Nucleus accumbens (tissue), 56 donors: ENCODE measurements around the gene TMF1.

ENCODE experiments used
- DNase-seq, 56 donors: peaks; one replicate each; lab custom pipeline; 2025; lab: John Stamatoyannopoulos, UW

The TMF1 gene

DNA sequence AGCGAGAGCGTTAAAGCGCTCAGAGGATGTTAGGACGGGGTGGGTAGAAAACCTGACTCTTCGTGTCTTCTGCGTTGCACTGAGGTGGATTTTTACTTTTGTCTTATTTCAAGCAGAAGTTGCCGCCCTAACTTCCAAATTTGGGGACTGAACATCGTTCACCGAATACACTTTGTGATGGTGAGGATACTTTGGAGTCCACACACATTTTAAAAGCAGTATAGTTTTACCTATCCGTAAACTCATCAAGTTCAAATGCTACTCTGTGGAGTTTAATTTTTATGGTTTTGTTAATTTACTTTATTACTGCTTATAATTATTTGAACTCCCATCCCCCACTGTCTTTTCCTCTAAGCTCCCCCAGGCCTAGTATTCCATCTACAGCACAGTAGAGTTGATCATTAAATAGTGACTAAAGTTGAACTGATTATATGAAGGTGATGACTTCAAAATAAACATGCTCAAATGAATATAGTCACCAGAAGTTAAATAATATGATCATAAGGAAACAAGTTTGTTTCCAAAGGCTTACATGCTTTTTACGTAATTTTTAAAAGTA, 38.0 kb downstream of the TMF1 start:
- no peak for DNase-seq

DNA sequence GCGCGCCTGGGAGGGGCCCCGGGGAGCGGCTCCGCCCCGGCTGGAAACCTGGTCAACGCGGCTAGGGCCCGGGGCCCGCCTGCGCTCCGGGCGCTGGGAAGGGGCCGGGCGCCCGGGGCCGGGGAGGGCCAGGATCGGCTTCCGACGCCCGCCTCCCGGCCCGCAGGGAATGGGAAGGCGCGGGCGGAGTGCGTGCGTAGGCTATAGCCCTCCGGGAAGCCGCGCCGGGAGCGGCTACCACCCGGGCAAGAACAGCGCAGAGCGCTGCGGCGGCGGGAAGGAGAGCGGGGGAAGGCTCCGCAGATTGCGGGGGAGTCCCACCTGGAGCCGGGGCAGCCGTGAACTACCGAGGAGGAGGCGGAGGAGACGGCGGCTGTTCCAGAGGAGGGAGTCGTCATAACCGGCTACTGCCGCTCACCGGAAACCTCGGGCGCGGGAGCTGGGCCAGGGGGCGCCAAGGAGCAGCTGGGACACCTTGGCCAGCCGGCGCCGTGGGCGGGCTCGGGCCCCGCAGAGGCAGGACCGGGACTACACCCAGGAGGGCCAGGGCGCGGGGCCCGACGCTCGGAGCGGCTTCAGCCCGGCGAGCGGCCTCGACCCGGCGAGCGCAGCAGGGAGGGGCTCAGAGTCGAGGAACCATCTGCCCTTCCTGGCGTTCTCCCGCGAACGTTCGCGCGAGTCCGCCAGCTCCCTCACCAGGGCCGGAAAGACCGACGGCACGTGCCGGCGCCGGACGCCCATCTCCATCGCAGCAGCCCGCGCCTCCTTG, 38.7 kb downstream of the TMF1 start, which contains the start of gene EOGT:
Gene EOGT (minus strand): TSS at position 432 of the 769 bp plus-strand sequence. CDS start 3,838 bp downstream, outside the sequence.
- DNase-seq = peak in 55 of 56 donors; percentile 16 to 86 (median 67)

DNA sequence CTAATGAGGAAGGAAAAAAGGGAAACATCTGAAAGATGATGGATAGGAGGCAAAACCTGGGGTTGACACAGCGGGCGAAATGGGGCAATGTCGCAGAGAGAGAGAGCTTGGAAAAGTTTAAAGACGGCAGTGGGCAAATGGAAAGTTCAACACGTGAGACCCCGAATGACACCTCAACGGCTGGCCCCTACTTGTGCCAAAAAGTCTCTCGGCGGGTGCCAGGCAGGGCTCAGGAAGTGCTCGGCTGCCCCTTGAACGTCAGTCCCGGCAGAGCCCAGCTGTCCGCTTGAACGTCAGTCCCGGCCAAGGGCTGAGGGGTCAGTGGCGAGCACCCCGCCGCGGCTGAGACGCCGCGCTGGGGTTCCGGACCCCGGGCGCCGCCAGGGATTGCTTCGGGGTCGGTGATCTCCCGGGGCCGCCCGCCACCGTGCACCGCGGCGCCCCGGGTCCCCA, 39.3 kb downstream of the TMF1 start:
- peak in 32 of 56 donors; percentile 8 to 59 (median 28) for DNase-seq

DNA sequence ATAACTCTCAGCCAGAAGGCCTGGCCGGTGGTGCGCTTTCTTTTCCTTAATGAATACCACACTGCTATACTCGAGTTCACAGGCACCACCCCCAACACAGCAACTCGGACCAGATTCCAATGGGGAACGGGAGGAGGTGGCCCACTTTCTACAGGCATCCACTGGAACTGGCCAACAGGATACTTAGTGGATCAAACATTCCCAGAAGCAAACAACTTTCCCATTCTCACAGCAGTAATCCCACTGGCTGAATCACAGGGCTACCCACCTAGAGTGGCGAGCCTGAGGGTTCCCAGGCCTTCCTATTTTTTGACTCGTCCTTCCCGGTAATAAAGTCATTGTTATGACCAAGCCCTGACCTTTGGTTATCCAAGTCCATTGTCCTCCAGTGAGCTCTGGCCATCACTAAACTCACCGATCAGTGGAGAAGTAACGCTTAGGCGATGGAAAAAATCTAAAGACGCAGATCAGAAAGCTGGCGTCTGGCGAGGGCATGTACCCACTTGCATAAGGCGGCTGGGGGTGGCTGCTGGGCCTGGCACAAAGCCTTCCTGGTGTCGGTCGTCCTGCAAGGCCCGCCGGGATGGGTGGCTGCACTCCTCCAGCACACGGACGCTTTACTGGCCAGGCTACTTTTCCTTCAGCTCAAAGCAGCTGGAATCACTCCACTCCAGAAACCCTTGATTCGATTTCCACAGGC, 39.9 kb downstream of the TMF1 start:
- peak in 6 of 56 donors; percentile 4 to 42 (median 14) for DNase-seq

DNA sequence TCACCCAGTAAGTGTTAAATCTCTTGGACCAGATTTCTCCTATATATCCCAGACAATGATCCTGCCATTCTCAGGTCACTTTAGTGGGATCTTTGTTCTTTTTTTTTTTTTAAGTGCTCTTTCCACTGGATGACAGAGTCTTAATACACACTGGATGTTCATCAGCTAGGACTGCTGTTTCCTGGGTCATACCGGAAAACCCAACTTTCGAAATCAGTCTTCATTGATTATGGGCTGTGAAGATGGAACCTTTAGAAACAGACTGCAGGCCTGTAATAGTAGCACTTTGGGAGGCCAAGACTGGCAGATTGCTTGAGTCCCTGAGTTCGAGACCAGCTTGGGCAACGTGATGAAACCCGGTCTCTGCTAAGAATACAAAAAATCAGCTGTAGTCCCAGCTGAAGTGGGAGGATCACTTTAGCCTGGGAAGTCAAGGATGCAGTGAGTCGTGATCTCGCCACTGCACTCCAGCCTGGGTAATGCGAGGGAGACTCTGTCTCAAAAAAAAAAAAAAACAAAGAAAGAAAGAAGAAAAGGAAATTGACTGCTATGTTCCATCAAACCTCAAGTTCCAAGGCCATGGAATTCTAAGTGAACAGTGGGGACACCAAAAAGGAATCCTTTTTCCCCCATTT, 40.9 kb downstream of the TMF1 start:
- DNase-seq = no peak

DNA sequence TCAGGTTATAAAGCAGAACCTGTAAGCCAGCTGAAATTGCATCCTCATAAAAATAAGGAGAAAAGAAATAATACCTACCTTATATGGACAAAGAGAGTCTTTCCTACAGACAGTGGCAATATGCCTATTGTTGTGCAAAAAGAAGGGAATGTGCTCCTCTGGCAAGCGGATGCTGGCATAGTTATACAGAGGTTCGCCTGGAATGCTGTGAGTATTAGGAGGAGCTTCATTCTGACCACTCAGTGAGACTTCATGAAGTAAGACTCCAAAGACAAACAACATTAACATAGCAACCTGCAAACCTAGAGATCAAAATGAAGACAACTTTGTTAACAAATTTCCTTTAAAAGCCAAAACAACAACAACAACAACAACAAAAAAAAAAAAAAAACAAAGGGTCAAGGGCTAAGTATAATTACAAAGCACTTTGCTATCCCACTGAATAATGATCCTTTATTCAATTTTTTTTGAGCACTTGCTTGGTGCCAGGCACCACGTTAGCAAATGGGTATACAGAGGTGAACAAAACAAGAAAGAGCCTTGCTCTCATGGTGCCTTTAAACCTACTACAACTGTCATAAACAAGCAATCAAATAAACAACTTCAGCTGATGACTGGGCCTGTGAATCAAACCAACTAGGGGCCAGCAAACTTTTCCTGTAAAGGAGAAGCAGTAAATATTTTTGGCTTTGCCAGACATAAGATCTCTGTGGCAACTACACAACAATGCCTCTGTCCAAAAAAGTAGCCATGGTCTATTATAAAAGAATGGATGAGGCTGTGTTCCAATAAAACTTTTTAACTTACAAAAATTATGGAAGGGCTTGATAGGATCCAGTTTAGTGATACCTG, 42.3 kb downstream of the TMF1 start:
- peak in 1 of 56 donors; percentile 1 for DNase-seq

DNA sequence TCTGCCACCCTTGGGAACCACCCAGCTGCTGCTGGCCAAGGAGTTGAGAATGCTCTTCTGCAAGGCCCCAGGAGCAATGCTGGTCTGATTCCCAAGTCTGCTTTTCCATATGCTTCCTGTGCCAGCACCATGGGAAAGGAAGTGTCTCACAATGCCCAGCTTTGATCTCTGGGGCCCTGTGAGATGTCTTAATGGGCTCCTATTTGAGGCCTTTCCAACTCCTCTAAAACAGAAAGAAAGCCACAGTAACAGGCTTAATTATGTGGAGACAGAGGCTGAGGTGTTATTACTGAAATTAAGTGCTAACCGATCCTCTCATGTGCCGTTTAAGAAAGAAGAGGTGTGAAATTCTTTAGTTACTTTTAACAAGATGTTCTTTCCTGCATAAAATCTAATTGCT, 43.2 kb downstream of the TMF1 start:
- no peak for DNase-seq

DNA sequence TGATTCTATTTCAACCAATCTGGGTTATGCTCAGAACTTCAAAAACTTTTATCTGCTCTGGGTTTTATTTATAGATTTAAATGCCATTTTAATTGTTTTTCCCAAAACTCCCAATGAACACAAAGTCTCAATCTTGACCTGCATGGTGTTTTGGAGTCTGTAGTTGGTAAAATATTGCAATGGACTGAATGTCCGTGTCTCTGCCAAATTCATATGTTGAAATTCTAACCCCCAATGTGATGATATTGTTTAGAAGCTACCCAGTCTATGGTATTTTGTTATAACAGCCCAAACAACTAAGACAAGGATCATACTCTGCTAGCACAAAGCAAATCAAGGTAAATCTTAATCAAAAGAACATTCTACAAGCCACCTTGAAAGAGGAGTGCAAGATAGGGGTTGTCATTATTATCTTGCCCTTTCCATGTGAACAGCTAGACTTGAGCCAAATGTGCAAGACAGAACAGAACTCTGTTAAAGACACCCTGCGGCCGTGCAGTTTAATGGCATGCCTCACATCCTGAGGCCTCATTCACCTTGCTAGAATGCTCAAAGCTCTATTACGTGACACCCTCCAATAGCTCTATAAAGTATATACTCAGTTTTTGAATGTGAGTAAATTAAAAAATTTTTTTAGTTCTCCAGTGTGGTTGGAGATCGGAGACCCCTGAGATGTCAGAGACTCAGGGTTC, 46.2 kb downstream of the TMF1 start:
- no peak for DNase-seq

DNA sequence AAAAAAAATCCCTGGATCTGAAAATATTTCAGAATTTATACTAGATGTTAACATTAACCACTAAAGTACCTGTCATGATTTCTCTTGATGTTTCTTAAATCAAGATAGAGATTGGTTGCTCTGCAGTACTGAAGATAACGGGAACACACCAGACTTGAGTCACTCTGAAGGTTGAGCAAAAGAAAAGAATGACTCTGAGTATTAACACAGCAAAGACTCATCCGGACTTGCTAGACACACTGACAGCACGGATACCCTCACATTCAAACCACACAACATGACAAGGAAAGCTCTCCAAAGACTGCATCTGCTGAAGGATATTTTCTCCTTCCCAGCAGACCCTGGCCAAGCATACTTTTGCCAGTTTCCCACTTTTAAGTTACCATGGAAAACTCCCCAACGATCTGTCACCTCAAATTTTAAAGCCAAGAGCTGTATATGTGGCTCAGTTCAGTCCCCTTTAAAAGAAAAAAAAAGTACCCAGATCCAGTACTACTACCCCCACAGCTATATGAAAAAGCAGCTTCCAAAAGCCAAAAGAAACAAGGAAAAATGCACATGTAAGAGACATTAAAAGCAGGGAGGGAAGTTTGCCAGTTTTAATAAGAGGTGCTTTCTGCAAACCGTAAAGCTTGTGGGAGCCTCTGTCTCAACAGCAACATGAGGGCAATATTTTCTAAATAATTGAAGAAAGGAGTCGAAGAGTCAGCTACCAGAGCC, 46.9 kb downstream of the TMF1 start:
- DNase-seq = no peak

DNA sequence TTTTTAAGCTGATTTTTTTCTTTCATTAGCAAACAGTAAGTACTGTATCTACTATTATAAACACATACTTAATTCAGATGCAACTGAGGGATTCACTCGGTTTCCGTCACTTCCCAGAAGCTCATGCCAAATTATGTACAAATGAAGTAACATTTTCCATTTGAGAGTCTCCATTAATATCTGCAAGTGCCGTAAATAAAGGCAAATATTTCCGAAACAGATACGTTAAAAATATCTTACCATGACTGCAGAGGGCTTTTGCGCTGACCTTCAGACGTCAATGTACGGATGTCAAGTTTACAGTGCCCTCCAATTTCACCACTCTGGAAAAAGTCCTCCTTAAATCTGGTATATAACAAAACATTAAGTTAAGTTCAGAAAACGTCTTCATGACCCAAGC, 48.0 kb downstream of the TMF1 start:
- DNase-seq = no peak

DNA sequence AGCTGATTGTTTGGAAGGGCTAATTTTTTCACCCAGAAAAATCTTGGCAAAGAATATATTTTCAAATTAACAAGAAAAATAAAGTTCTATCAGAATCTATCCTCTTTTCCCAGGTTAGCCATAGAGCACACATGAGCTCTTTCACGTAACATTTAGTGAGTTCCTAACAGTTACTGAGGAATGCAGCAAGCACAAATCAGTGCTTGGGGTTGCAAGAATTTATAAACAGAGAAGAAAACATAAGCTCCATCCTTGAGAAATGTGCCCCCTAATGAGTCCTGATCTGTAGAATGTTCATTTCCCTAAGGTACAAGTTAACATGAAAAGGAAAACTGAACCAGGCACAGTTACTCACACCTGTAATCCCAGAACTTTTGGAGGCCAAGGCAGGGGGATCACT, 52.5 kb downstream of the TMF1 start:
- DNase-seq = no peak

DNA sequence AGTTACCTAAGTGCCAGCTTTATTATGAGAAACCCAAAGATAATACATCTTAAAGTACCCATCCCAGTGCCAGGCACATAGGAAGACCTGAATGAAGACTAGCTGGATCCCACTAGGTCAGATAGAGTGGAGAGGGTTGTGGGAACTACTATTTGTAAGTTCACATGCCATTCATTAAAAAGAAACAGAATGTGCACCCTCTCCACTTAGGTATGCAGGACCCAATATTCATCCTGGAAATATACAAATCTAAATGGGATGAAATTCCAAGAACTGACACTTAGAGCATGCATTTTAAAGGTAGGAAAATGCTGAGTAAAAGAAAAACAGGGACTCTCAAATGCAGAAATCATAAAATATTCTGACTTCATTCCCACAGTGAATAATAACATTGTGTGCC, 53.0 kb downstream of the TMF1 start:
- DNase-seq = no peak

DNA sequence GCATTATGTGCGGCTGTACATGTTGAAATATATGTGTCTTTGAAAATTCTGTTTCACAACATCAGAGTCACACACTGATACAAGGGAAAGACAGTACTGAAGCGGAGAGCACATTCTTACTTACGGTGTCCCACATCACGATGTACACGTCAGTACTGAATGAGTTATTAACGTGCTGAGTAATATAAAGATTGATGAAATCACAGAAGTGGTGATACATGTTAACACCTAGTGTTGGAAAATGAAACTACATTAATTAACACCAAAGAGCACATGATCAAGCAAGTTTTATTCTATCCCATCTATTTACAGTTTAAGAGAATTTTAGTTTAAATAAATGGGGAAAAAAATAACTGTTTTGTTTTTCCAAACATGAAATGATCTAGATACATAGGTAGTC, 54.2 kb downstream of the TMF1 start:
- DNase-seq = no peak

DNA sequence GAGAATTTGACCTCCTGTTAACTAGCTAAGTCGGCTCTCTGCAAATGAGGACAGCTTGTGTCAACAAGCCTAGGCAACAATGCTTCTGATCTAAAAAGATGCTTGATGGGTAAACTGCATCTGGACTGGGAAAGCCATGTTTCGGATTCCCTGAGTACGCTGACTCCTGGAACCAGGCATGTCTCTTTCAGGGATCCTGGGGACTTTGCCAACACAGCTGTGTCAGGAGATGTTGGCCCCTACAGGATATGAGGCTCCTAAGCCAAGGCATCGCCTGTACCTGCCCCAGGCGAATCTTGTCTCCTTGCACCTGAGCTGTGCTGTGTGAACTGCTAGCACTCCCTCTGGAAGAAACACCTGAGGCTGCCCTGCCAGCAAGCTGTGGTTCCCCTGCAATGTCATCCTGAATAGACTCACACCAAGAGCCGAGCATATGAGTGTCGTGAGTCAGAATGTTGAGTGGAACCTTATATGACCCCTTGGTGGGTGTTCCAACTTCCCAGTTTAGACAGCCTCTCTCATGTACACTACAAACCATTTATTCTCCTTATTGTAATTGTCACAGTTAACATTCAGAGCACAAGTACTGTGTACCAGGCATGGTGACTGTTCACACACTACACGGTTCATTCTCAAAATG, 55.7 kb downstream of the TMF1 start:
- DNase-seq = no peak

DNA sequence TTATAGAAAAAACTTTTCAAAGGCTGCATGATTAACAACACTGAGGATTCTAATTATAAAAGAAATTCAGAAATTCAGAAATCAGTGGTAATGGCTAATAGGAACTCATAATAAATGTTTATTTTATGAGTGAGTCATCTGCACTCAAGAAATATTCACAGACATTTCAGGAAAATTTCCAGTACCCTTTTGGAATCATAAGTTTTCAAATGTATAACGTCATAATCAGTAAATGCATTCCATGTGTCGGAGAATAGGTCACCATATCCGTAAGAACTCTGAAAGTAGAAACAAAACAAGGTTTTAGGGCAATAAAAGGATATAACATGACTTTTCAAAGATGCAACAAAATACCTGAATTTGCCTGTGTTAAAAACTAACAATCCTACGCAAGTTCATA, 63.4 kb downstream of the TMF1 start:
- no peak for DNase-seq

DNA sequence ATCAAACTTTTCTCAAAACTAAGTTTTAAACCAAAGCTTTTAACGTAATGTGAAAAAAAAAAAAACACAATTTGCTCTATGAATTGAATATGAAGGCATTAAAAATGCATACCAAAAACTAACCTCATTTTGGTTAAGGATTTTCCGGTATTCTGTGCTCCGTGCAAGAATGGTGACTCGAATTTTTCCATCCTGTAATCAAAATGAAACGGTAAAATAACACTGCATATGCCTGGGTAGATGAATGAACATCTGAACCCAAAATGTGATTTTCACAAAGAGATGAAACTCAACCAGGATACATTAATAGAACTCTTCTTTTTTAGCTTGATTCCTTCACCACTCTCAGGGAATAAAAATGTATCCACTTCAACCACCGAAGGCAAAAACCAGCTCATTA, 64.8 kb downstream of the TMF1 start:
- DNase-seq = no peak

DNA sequence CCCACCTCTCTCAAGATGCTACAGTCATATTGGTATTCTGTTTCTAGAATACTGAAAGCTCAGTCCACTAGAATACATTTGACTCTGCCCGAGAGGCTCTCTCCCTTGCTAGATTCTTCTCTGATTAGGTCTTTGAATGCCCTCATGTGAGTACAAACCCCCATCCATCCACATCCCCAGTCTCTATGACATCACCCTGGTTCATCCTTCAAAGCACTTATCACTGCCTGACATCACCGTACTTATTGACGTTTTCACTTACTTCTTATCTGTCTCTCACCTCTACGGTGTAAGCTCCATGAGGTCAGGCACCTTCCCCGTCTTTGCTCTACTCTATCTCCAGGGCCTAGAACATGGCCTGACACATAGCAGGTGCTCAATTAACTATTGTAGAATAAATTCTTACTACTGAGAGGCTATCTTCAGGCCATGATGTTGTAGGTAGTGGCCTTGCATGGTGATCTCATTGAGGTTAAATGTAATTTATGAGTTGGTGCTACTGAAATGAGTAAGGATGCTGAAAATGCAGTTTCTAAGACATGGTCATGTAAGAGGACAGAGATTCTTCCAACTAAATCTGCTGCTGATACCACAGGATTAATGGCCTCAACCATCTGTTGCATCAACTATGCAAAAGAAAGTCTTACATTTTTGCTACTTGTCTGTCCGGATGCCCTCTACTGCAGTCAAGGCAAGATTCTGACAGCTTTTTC, 65.5 kb downstream of the TMF1 start:
- no peak for DNase-seq
